ENCODE measurements around the gene IGFBP5.

DNA sequence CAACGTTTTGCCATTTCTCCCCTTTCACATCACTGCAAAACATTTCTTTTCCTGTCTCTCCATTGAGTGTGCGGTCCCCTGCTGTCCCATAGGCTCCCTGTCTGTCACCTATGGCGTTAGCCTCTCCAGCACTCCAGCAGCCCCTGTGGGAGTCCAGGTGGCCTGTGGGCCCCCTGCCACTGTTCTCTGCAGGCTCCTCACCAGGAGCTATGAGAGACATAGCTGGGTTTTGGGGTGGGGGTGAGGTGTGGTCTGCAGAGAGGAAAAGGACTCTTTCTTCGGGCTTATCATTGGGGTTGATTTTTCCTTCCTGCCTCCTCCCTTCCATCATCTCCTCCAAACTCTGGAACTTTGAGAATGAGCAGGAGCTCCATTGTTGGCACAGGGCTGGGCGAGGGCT, 36.1 kb upstream of the IGFBP5 start:
- TF ChIP-seq, protein P1, sequence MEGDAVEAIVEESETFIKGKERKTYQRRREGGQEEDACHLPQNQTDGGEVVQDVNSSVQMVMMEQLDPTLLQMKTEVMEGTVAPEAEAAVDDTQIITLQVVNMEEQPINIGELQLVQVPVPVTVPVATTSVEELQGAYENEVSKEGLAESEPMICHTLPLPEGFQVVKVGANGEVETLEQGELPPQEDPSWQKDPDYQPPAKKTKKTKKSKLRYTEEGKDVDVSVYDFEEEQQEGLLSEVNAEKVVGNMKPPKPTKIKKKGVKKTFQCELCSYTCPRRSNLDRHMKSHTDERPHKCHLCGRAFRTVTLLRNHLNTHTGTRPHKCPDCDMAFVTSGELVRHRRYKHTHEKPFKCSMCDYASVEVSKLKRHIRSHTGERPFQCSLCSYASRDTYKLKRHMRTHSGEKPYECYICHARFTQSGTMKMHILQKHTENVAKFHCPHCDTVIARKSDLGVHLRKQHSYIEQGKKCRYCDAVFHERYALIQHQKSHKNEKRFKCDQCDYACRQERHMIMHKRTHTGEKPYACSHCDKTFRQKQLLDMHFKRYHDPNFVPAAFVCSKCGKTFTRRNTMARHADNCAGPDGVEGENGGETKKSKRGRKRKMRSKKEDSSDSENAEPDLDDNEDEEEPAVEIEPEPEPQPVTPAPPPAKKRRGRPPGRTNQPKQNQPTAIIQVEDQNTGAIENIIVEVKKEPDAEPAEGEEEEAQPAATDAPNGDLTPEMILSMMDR (IDR thresholded peaks at IDR 0.05) = no peak
- no peak for TF ChIP-seq EP300 (IDR thresholded peaks at IDR 0.05)

All from gastroesophageal sphincter (tissue), 3 donors.